MCF 10A (cell line): Measurements from ENCODE around the gene FAM227A. TPM values are rescaled to one million over a fixed set of nuclear protein-coding genes. Genes with fewer than 3 reads are reported as not detected.
"Not testable (repeated sequence)": the region's sequence is repeated elsewhere in the genome, so short reads cannot be mapped to it uniquely, and the experiment has no call there.

Experiments used
- BruUV-seq: library from RNA; stranded (reverse); fragments of 400-500 nt; replicated peaks from 2 replicates; lab custom pipeline; 2021; lab: Mats Ljungman, UMichigan
- CTCF ChIA-PET: fragments of 300-600 bp; sonication (Branson Sonifier 250); formaldehyde crosslinking; extraction: SDS; loops from one replicate; lab custom pipeline; 2021; ENCODE audit warnings: antibody characterized with exemption, inconsistent platforms; lab: Yijun Ruan, JAX
- POLR2A ChIA-PET: fragments of 300-600, 350-650 bp; sonication (Branson Sonifier 250); formaldehyde crosslinking; extraction: SDS; loops from one replicate; lab custom pipeline; 2020; ENCODE audit warnings: antibody characterized with exemption, inconsistent platforms; lab: Yijun Ruan, JAX
- DNase-seq: peaks from one replicate; pipeline ENCODE4 v3.0.0-alpha.2; 2018; ENCODE audit not compliant: unreplicated experiment
- H3K27ac Mint-ChIP-seq: one replicate; pipeline ENCODE4 v1.8.0; 2022; ENCODE audit warnings: mild to moderate bottlenecking, low read depth, mixed read lengths; ENCODE audit not compliant: unreplicated experiment
- H3K27me3 Mint-ChIP-seq: one replicate; pipeline ENCODE4 v1.8.0; 2022; ENCODE audit warnings: mixed read lengths; ENCODE audit not compliant: insufficient read depth, unreplicated experiment
- H3K36me3 Mint-ChIP-seq: one replicate; pipeline ENCODE4 v1.8.0; 2022; ENCODE audit warnings: mild to moderate bottlenecking, moderate library complexity, mixed read lengths; ENCODE audit not compliant: insufficient read depth, unreplicated experiment
- H3K4me1 Mint-ChIP-seq: one replicate; pipeline ENCODE4 v1.8.0; 2022; ENCODE audit warnings: mixed read lengths; ENCODE audit not compliant: insufficient read depth, unreplicated experiment
- H3K4me3 Mint-ChIP-seq: one replicate; pipeline ENCODE4 v1.8.0; 2022; ENCODE audit warnings: mild to moderate bottlenecking, moderate library complexity, mixed read lengths; ENCODE audit not compliant: unreplicated experiment
- H3K9me3 Mint-ChIP-seq: one replicate; pipeline ENCODE4 v1.8.0; 2022; ENCODE audit warnings: mixed read lengths; ENCODE audit not compliant: unreplicated experiment
- CTCF ChIP-seq: fragments of 200-600 bp; IDR thresholded peaks from one replicate; pipeline ENCODE4 v1.8.0; 2022; ENCODE audit warnings: antibody characterized with exemption, mild to moderate bottlenecking; ENCODE audit not compliant: unreplicated experiment
- intact Hi-C: fragments of 100-400 bp; cut with micrococcal nuclease; formaldehyde crosslinking; loops from 2 replicates; pipeline ENCODE4 v1.14.1; 2022
- total RNA-seq: library from RNA; stranded (reverse); gene quantifications from 2 replicates; pipeline ENCODE4 v1.2.3, GENCODE V29; 2022

The FAM227A gene
- total RNA-seq, 1 experiment from 2014 or later = 2.3 TPM

GRCh38 chr22:38653741-38654140 lies 2.5 kb downstream of the FAM227A start:
- POLR2A ChIA-PET = no interaction called here
- Mint-ChIP-seq H3K4me3 (no peak overlapping the region), H3K4me1 (no peaks in the 10 kb centered on the region), H3K27me3 (no peaks in the 10 kb centered on the region), H3K9me3 (no peaks in the 10 kb centered on the region), H3K36me3 (peaks cover 15% of the 10 kb centered on the region), H3K27ac (no peak overlapping the region)
- no peak for TF ChIP-seq CTCF
- intact Hi-C loops = loop anchor here (10.0 kb wide), 1 partner anchor 149 kb away; the partner anchor contains the start of gene DDX17
- BruUV-seq = no TSS peak
- CTCF ChIA-PET = interaction anchor here (0.6 kb wide), 1 partner anchor 24 kb away, joined by 4 read pairs; no protein-coding TSS in a partner anchor
- no peak for DNase-seq

GRCh38 chr22:38652859-38653258 lies 3.3 kb downstream of the FAM227A start:
- H3K4me1 Mint-ChIP-seq = no peaks in the 10 kb centered on the region
- CTCF ChIA-PET = interaction anchor here (0.6 kb wide), 1 partner anchor 117 kb away, joined by 3 read pairs; no protein-coding TSS in a partner anchor

GRCh38 chr22:38649841-38650522 lies 6.2 kb downstream of the FAM227A start:
- BruUV-seq = no TSS peak
- Mint-ChIP-seq H3K4me1 (no peaks in the 10 kb centered on the region), H3K36me3 (peaks cover 16% of the 10 kb centered on the region), H3K9me3 (no peaks in the 10 kb centered on the region), H3K4me3 (no peak overlapping the region), H3K27me3 (no peaks in the 10 kb centered on the region), H3K27ac (no peak overlapping the region)
- no peak for DNase-seq
- no peak for TF ChIP-seq CTCF
- ChIA-PET CTCF (interaction anchor here (0.6 kb wide), 1 partner anchor 32 kb away, joined by 3 read pairs; the partner anchor contains the start of gene TOMM22), POLR2A (no interaction called here)
- intact Hi-C loops = loop anchor here (10.0 kb wide), 1 partner anchor 145 kb away; the partner anchor contains the start of gene DDX17

More at GRCh38 chr22:38652859-38653258, 3.3 kb downstream of the FAM227A start:
- no peak for DNase-seq
- H3K4me3 Mint-ChIP-seq = no peak overlapping the region
- no peaks in the 10 kb centered on the region for H3K27me3 Mint-ChIP-seq
- POLR2A ChIA-PET = interaction anchor here (0.5 to 1.3 kb wide), 3 partner anchors 29 to 150 kb away, joined by 3 to 5 read pairs (median 3); partner anchors contain the start of gene TOMM22
- BruUV-seq = no TSS peak
- no peak for TF ChIP-seq CTCF
- intact Hi-C loops = loop anchor here (10.0 kb wide), 1 partner anchor 148 kb away; the partner anchor contains the start of gene DDX17
- no peaks in the 10 kb centered on the region for H3K9me3 Mint-ChIP-seq
- H3K27ac Mint-ChIP-seq = no peak overlapping the region
- peaks cover 15% of the 10 kb centered on the region for H3K36me3 Mint-ChIP-seq

- ChIA-PET POLR2A (interaction anchor here (0.7 to 1.0 kb wide), 2 partner anchors 9 to 37 kb away, joined by 3 to 4 read pairs; partner anchors contain the start of gene TOMM22), CTCF (interaction anchor here (0.5 to 0.6 kb wide), 2 partner anchors 94 to 453 kb away, joined by 3 to 4 read pairs; no protein-coding TSS in a partner anchor)
- TF ChIP-seq CTCF = no peak
- no peaks in the 10 kb centered on the region for H3K4me1 Mint-ChIP-seq
- intact Hi-C loops = no loop called here
- H3K36me3 Mint-ChIP-seq = peaks cover 26% of the 10 kb centered on the region
- H3K4me3 Mint-ChIP-seq = no peak overlapping the region
- DNase-seq = no peak
- H3K9me3 Mint-ChIP-seq = no peaks in the 10 kb centered on the region
- no peak overlapping the region for H3K27ac Mint-ChIP-seq
- H3K27me3 Mint-ChIP-seq = no peaks in the 10 kb centered on the region
- no TSS peak for BruUV-seq
Measured at GRCh38 chr22:38645430-38645829, 10.8 kb downstream of the FAM227A start.

GRCh38 chr22:38644245-38644644 lies 11.9 kb downstream of the FAM227A start:
- peaks cover 16% of the 10 kb centered on the region for H3K36me3 Mint-ChIP-seq
- H3K27ac Mint-ChIP-seq, DNase-seq, BruUV-seq, intact Hi-C loops, H3K27me3 Mint-ChIP-seq, H3K4me1 Mint-ChIP-seq, CTCF ChIA-PET, H3K4me3 Mint-ChIP-seq, H3K9me3 Mint-ChIP-seq, POLR2A ChIA-PET: not testable (repeated sequence)
